HG02642 (cell line): ENCODE measurements around the gene AFMID.
A peak's percentile ranks its signal among the peaks of the same experiment; 100 is the strongest.

Source experiments
- ATAC-seq: cut with Tn5 transposase; IDR thresholded peaks from one replicate; pipeline ENCODE4 v1.9.1; 2021; ENCODE audit warnings: mild to moderate bottlenecking; ENCODE audit not compliant: unreplicated experiment, poor library complexity

Gene AFMID

GRCh38 chr17:78175643-78175981 lies 11.6 kb upstream of the AFMID start:
- no peak for ATAC-seq

GRCh38 chr17:78176548-78177025 lies 10.6 kb upstream of the AFMID start:
- peak; percentile 34 for ATAC-seq

DNA sequence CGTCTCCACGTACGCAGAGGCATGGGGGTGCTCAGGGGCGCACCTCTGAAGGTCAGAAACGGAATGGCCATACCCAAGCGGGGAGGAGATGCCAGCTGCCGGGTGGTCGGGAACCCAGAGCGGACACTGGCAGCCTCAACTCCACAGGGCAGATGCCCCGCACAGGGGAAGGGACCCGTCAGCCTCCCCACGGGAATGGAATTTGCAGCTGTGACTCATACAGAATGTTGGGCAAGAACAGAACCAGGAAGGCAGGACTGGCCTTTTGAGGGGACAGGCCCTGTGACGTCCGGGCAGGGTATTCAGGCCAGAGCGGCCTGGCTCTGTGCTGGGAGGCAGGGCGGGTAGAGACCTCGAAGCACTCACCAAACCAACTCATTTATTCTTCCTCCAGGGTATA lies 7.8 kb upstream of the AFMID start:
- ATAC-seq: no peak

DNA sequence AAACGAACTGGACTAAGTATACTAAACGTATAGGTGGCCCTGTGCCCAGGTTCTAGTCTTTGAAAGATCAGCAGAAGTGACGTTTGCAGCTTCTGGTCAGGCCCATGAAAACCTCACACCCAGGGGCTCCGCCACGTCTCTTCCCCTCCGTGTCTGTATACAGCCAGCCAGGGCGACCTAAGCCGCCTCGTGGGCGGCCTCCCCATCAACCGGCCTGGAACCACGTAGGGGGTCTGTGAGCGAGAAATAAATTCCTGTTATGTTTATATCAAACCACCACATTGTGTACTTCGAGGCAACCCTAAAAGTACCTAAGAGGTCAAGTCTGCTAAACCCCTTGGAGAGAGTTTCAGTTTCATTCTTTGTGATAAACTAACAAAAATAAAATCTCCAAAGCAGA lies 7.1 kb upstream of the AFMID start:
- no peak for ATAC-seq

GRCh38 chr17:78180508-78180907 lies 6.7 kb upstream of the AFMID start:
- ATAC-seq: no peak

DNA sequence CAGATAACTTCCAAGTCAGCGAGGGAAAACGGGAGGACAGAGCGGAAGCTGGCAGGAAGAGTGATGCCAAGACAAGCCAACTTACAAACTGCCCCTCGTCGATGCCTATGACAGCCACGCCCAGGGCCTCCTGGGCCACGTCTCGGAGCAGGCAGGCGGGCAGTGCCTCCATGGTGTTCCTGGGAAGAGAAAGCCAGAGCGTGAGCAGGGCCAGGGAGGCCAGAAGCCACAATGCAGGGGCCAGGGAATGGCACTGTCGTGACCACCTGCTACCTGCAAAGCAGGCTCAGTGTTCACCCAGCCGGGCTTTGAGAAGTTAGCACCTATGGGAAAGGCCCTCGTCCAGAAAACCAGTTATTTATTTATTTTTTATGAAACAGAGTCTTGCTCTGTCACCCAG lies 4.7 kb upstream of the AFMID start:
- no peak for ATAC-seq

- no peak for ATAC-seq
Observed at GRCh38 chr17:78183916-78184315, 3.2 kb upstream of the AFMID start.

DNA sequence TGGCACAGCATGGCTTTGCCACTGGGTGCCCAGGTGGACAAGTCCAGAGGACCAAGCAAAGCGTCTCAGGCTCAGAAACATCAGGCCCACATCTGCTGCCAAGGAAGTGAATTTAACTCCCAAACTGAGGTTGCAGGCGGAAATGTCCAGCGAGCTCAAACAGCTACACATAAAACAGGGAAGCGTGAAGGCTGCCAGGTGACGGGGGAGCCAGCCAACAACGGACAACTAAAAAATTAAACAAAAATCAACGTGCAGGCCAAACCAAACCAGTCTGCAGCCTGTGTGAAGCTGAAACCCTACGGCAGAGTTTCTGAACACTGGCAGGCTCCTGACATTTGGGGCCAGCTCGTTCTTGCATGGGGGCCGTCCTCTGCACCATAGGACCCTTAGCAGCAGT lies 2.8 kb upstream of the AFMID start:
- ATAC-seq: no peak

- no peak for ATAC-seq
Observed at GRCh38 chr17:78184868-78185267, 2.3 kb upstream of the AFMID start.

DNA sequence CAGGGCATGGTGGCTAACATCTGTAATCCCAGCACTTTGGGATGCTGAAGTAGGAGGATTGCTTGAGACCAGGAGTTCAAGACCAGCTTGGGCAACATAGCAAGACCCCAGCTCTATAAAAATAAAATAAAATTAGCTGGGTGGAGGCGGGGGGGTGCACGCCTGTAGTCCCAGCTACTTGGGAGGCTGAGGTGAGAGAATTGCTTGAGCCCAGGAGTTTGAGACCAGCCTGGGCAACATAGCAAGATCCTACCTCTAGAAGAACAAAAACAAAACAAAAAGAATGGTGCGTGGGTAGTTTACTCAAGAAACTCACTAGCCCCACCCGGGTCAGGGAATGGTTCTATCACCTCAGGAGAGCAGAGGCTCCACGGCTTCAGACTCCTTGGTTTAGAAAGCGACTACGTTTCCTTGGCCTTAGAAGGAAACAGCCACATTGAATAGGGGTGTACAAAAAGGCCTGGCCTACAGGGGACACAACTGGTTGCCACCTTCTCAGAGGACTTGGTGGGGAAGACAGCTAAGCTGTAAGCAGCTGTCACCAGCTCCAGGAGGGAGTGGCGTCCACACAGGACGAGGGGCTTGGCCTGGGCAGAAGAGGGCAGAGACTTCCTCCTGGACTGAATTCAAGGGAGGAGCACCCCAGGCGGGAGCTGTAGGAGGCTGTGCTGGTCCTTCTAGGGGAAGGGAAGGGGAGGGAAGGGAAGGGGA lies 1.0 kb upstream of the AFMID start:
- no peak for ATAC-seq

- no peak for ATAC-seq
Observed at GRCh38 chr17:78196716-78197115, 9.6 kb downstream of the AFMID start.

DNA sequence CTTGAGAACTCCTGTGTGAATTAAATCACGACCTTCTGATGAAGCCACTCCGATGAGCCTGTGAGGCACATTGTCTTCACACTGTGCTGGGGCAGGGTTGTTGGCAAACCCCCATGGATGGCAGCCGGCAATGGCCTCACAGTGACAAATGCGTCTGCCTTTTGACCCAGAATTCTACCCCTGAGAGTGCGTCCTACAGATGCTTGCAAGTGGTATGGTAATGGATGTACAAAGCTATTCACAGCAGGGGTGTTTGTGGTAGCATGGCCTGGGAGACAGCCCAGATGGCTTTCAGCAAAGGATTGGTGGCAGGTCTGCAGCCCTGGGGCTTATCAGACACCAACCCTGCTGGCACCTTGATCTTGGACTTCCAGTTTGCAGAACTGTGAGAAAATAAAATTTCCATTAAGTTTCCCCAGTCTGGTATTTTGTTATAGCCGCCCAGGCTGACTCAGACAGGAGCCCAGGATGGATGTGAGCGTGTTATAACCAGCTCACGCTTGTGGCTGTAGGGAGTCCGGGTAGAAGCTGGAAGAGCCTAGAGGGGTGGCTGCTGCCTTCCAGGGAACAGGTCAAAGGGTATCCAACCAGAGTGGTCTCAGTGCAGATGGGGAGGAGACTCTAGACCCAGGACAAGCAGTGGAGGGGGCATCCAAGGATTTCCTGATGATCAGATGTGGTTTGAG lies 10.1 kb downstream of the AFMID start:
- no peak for ATAC-seq

DNA sequence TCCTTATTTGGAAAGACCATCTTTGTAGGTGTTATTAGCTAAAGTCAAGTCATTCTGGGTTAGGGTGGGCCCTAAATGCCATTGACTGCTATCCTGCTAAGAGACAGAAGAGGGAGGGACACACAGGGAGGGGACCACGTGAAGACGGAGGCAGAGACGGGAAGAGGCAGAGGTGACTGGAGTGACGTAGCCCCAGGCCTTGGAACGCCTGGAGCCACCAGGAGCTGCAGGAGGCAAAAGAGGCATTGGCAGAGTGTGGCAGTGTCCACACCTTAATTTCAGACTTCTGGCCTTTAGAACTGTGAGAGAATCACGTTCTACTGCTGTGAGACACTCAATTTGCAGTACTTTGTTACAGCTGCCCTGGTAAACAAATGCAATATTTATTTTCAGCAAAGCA lies 13.3 kb downstream of the AFMID start:
- ATAC-seq: no peak

- no peak for ATAC-seq
Observed at GRCh38 chr17:78202666-78203065, 15.5 kb downstream of the AFMID start.

GRCh38 chr17:78204387-78205123 lies 17.4 kb downstream of the AFMID start:
- ATAC-seq: no peak

GRCh38 chr17:78205124-78205775 lies 18.1 kb downstream of the AFMID start:
- no peak for ATAC-seq

- ATAC-seq: no peak
Observed at GRCh38 chr17:78206298-78206697, 19.1 kb downstream of the AFMID start.

DNA sequence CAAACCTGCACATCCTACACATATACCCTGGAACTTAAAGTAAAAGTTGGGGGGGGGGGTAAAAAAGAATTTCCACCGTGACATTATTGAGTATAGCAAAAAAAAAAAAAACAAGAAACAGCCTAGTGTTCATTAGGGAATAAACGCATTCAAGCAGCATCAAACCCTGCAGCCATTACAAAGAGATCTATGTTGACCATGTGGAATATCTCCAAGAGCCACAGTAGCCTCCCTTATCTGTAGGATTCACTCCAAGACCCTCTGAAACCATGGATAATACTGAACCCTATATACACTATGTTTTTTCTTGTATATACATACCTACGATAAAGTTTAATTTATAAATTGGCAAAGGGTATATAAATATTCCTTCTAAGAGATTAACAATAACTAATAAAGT lies 21.3 kb downstream of the AFMID start:
- ATAC-seq: no peak

DNA sequence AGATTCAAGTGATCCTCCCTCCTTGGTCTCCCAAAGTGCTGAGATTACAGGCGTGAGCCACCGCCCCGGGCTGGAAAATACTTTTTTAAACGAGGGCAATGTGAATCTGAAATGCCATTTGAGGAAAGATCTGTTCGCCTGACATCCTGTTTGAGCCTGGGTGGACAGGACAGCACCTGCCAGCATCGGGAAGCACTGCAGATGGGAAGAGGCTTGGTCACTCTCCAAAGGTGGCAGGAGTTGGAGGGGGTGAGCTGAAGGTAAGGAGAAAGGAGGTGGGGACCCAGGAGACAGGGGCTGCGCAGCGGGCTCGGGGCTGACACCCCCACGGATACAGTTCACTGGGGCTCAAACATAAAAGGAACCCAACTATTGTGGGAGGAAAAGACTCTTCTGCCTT lies 22.9 kb downstream of the AFMID start:
- ATAC-seq: no peak

- ATAC-seq: no peak
Observed at GRCh38 chr17:78211032-78211431, 23.9 kb downstream of the AFMID start.
